Measurements from ENCODE around the gene TFAP2E. TPM values are rescaled to one million over a fixed set of nuclear protein-coding genes. Genes with fewer than 3 reads are reported as not detected.

Gene TFAP2E
- total RNA-seq, 4 donors from 2014 or later, result 3.2 to 9.0 (median 5.2) TPM

- Histone ChIP-seq H3K27me3 (no peaks in the 10 kb centered on the region), H3K36me3 (peaks cover 71% of the 10 kb centered on the region), H3K4me1 (no peaks in the 10 kb centered on the region), H3K27ac (no peak overlapping the region), H3K4me3 (no peak overlapping the region), H3K9me3 (no peaks in the 10 kb centered on the region)
- 75% methylated on average over 3 of the region's 3 CpGs for WGBS
- no peak for DNase-seq (ENCODE audit: low spot score in 2 of 2)
- TF ChIP-seq POLR2AphosphoS5 (IDR thresholded peaks at IDR 0.05) (no peak), EP300 (IDR thresholded peaks at IDR 0.05) (no peak), CTCF (IDR thresholded peaks at IDR 0.05) (no peak), POLR2A (IDR thresholded peaks at IDR 0.05) (no peak)
These were observed 30.4 kb downstream of the TFAP2E start for GRCh38 chr1:35603468-35603867.

- Histone ChIP-seq H3K9me3 (no peaks in the 10 kb centered on the region), H3K4me1 (no peaks in the 10 kb centered on the region), H3K36me3 (peaks cover 75% of the 10 kb centered on the region), H3K27ac (no peak overlapping the region), H3K4me3 (no peak overlapping the region), H3K27me3 (no peaks in the 10 kb centered on the region)
- WGBS, result 93% methylated on average over 4 of the region's 4 CpGs
- DNase-seq (ENCODE audit: low spot score in 2 of 2), result no peak
- TF ChIP-seq EP300 (IDR thresholded peaks at IDR 0.05) (no peak), CTCF (IDR thresholded peaks at IDR 0.05) (no peak), POLR2A (IDR thresholded peaks at IDR 0.05) (no peak), POLR2AphosphoS5 (IDR thresholded peaks at IDR 0.05) (no peak)
These were observed 30.8 kb downstream of the TFAP2E start for GRCh38 chr1:35603941-35604340.

GRCh38 chr1:35605071-35605866 lies 32.2 kb downstream of the TFAP2E start:
- no peaks in the 10 kb centered on the region for H3K4me1 ChIP-seq
- no peak overlapping the region for H3K4me3 ChIP-seq
- no peak overlapping the region for H3K27ac ChIP-seq
- no peaks in the 10 kb centered on the region for H3K9me3 ChIP-seq
- TF ChIP-seq EP300 (IDR thresholded peaks at IDR 0.05), result no peak
- TF ChIP-seq POLR2A (IDR thresholded peaks at IDR 0.05), result no peak
- no peak for TF ChIP-seq POLR2AphosphoS5 (IDR thresholded peaks at IDR 0.05)
- no peak for TF ChIP-seq CTCF (IDR thresholded peaks at IDR 0.05)
- H3K27me3 ChIP-seq, result no peaks in the 10 kb centered on the region
- no peak for DNase-seq (ENCODE audit: low spot score in 2 of 2)
- WGBS, result 80% methylated on average over 6 of the region's 6 CpGs
- peaks cover 86% of the 10 kb centered on the region for H3K36me3 ChIP-seq

GRCh38 chr1:35605867-35606182 lies 32.7 kb downstream of the TFAP2E start:
- WGBS, result 78% methylated on average over 4 of the region's 4 CpGs
- H3K4me3 ChIP-seq, result no peak overlapping the region
- no peak for TF ChIP-seq EP300 (IDR thresholded peaks at IDR 0.05)
- TF ChIP-seq CTCF (IDR thresholded peaks at IDR 0.05), result no peak
- TF ChIP-seq POLR2A (IDR thresholded peaks at IDR 0.05), result no peak
- no peak for TF ChIP-seq POLR2AphosphoS5 (IDR thresholded peaks at IDR 0.05)
- no peaks in the 10 kb centered on the region for H3K27me3 ChIP-seq
- DNase-seq (ENCODE audit: low spot score in 2 of 2), result no peak
- H3K27ac ChIP-seq, result no peak overlapping the region
- no peaks in the 10 kb centered on the region for H3K9me3 ChIP-seq
- H3K36me3 ChIP-seq, result peaks cover 90% of the 10 kb centered on the region
- H3K4me1 ChIP-seq, result no peaks in the 10 kb centered on the region

GRCh38 chr1:35611655-35612054 lies 38.5 kb downstream of the TFAP2E start:
- Histone ChIP-seq H3K36me3 (peaks cover 68% of the 10 kb centered on the region), H3K4me3 (no peak overlapping the region), H3K27ac (no peak overlapping the region), H3K9me3 (no peaks in the 10 kb centered on the region), H3K4me1 (no peaks in the 10 kb centered on the region), H3K27me3 (no peaks in the 10 kb centered on the region)
- 92% methylated on average over 7 of the region's 7 CpGs for WGBS
- no peak for DNase-seq (ENCODE audit: low spot score in 2 of 2)
- TF ChIP-seq POLR2AphosphoS5 (IDR thresholded peaks at IDR 0.05), result no peak
- TF ChIP-seq POLR2A (IDR thresholded peaks at IDR 0.05), result no peak
- TF ChIP-seq CTCF (IDR thresholded peaks at IDR 0.05), result no peak
- TF ChIP-seq EP300 (IDR thresholded peaks at IDR 0.05), result no peak

Measured in suprapubic skin (tissue), 4 donors.